Measurements from ENCODE around the gene SYCP3. TPM values are rescaled to one million over a fixed set of nuclear protein-coding genes. Genes with fewer than 3 reads are reported as not detected.

Gene SYCP3
- total and polyA plus RNA-seq, 2 donors from 2014 or later: 0.25 to 0.54 TPM

GRCh38 chr12:101780599-101780998, 41.3 kb upstream of the SYCP3 start:
- no peak for DNase-seq
- H3K4me1 ChIP-seq (ENCODE audit: control insufficient read depth in 2 of 3, insufficient read depth in 2 of 3, low read depth in 1 of 3, low read length in 3 of 3): no peaks in the 10 kb centered on the region
- H3K36me3 ChIP-seq (ENCODE audit: control insufficient read depth in 2 of 3, insufficient read depth in 3 of 3, low read length in 3 of 3): peaks cover 0 to 8% (median 0%) of the 10 kb centered on the region in 3 donors
- no peak overlapping the region for H3K4me3 ChIP-seq (ENCODE audit: low read length in 3 of 3)
- TF ChIP-seq, protein P1, sequence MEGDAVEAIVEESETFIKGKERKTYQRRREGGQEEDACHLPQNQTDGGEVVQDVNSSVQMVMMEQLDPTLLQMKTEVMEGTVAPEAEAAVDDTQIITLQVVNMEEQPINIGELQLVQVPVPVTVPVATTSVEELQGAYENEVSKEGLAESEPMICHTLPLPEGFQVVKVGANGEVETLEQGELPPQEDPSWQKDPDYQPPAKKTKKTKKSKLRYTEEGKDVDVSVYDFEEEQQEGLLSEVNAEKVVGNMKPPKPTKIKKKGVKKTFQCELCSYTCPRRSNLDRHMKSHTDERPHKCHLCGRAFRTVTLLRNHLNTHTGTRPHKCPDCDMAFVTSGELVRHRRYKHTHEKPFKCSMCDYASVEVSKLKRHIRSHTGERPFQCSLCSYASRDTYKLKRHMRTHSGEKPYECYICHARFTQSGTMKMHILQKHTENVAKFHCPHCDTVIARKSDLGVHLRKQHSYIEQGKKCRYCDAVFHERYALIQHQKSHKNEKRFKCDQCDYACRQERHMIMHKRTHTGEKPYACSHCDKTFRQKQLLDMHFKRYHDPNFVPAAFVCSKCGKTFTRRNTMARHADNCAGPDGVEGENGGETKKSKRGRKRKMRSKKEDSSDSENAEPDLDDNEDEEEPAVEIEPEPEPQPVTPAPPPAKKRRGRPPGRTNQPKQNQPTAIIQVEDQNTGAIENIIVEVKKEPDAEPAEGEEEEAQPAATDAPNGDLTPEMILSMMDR (IDR thresholded peaks at IDR 0.05; ENCODE audit: borderline replicate concordance, extremely low read depth, insufficient read depth): no peak
- no peaks in the 10 kb centered on the region for H3K9me3 ChIP-seq (ENCODE audit: control insufficient read depth in 2 of 3, insufficient read depth in 1 of 3, low read length in 3 of 3)
- no peak overlapping the region for H3K9ac ChIP-seq (ENCODE audit: low read length in 3 of 3)
- intact Hi-C loops (cut with DNase I): no loop called here
- FAIRE-seq: no peak
- no peak overlapping the region for H3K27ac ChIP-seq (ENCODE audit: low read depth in 2 of 2, low read length in 2 of 2)
- no peaks in the 10 kb centered on the region for H3K27me3 ChIP-seq (ENCODE audit: control insufficient read depth, insufficient read depth, low read length)

GRCh38 chr12:101779626-101780025, 40.4 kb upstream of the SYCP3 start:
- TF ChIP-seq, protein P1 (IDR thresholded peaks at IDR 0.05; ENCODE audit: borderline replicate concordance, extremely low read depth, insufficient read depth): no peak
- peaks cover 0 to 6% (median 0%) of the 10 kb centered on the region in 3 donors for H3K36me3 ChIP-seq (ENCODE audit: control insufficient read depth in 2 of 3, insufficient read depth in 3 of 3, low read length in 3 of 3)
- H3K27me3 ChIP-seq (ENCODE audit: control insufficient read depth, insufficient read depth, low read length): no peaks in the 10 kb centered on the region
- FAIRE-seq (no peak), DNase-seq (no peak)
- H3K27ac ChIP-seq (ENCODE audit: low read depth in 2 of 2, low read length in 2 of 2): no peak overlapping the region
- H3K9me3 ChIP-seq (ENCODE audit: control insufficient read depth in 2 of 3, insufficient read depth in 1 of 3, low read length in 3 of 3): no peaks in the 10 kb centered on the region
- H3K4me3 ChIP-seq (ENCODE audit: low read length in 3 of 3): no peak overlapping the region
- intact Hi-C loops (cut with DNase I): no loop called here
- no peak overlapping the region for H3K9ac ChIP-seq (ENCODE audit: low read length in 3 of 3)
- no peaks in the 10 kb centered on the region for H3K4me1 ChIP-seq (ENCODE audit: control insufficient read depth in 2 of 3, insufficient read depth in 2 of 3, low read depth in 1 of 3, low read length in 3 of 3)

DNA sequence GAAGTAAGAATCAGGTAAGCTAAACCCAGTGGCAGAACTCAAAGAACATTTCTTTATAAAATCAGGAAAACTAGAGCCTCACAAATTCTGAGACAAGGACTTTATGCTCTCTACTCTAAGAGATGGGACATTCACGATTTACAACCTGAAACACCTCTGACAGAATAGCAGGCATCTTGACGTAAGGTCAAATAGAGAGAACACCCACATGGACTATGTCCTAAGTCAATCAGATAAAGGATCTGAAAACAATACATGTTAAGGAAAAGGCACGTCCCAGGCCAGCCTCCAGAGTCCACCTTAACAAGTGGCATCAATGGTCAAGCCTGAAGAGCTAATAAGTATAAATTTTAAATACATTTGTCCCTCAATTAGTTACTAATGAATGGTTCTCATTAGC, 39.9 kb upstream of the SYCP3 start:
- Histone ChIP-seq H3K9me3 (ENCODE audit: control insufficient read depth in 2 of 3, insufficient read depth in 1 of 3, low read length in 3 of 3) (no peaks in the 10 kb centered on the region), H3K4me1 (ENCODE audit: control insufficient read depth in 2 of 3, insufficient read depth in 2 of 3, low read depth in 1 of 3, low read length in 3 of 3) (no peaks in the 10 kb centered on the region), H3K9ac (ENCODE audit: low read length in 3 of 3) (no peak overlapping the region), H3K27ac (ENCODE audit: low read depth in 2 of 2, low read length in 2 of 2) (no peak overlapping the region), H3K4me3 (ENCODE audit: low read length in 3 of 3) (no peak overlapping the region), H3K27me3 (ENCODE audit: control insufficient read depth, insufficient read depth, low read length) (no peaks in the 10 kb centered on the region), H3K36me3 (ENCODE audit: control insufficient read depth in 2 of 3, insufficient read depth in 3 of 3, low read length in 3 of 3) (peaks cover 0 to 6% (median 0%) of the 10 kb centered on the region in 3 donors)
- TF ChIP-seq, protein P1 (IDR thresholded peaks at IDR 0.05; ENCODE audit: borderline replicate concordance, extremely low read depth, insufficient read depth): no peak
- no peak for DNase-seq
- FAIRE-seq: no peak
- intact Hi-C loops (cut with DNase I): no loop called here

DNA sequence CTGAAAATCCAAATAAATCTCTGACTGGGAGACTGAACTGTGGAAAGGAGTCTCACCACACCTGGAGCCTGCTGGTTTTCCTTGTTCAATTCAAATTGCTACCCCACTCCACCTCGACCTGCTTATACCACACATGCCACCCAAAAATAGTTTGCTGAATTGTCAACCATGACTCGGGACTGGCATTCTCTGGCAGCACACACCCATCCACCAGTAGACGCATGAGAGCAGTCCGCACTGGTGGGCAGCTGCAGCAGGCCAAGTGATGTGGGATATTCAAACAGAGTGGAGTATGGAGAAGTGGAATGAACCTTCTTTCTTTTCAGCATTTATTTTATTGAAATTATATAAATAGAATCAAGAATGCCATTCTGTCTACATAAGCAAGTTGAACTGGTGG, 38.7 kb upstream of the SYCP3 start:
- Histone ChIP-seq H3K4me3 (ENCODE audit: low read length in 3 of 3) (no peak overlapping the region), H3K9me3 (ENCODE audit: control insufficient read depth in 2 of 3, insufficient read depth in 1 of 3, low read length in 3 of 3) (no peaks in the 10 kb centered on the region)

More for the DNA sequence above, 38.7 kb upstream of the SYCP3 start:
- FAIRE-seq: no peak
- Histone ChIP-seq H3K4me1 (ENCODE audit: control insufficient read depth in 2 of 3, insufficient read depth in 2 of 3, low read depth in 1 of 3, low read length in 3 of 3) (no peaks in the 10 kb centered on the region), H3K9ac (ENCODE audit: low read length in 3 of 3) (no peak overlapping the region), H3K27ac (ENCODE audit: low read depth in 2 of 2, low read length in 2 of 2) (no peak overlapping the region), H3K27me3 (ENCODE audit: control insufficient read depth, insufficient read depth, low read length) (no peaks in the 10 kb centered on the region), H3K36me3 (ENCODE audit: control insufficient read depth in 2 of 3, insufficient read depth in 3 of 3, low read length in 3 of 3) (peaks cover 0 to 6% (median 0%) of the 10 kb centered on the region in 3 donors)
- TF ChIP-seq, protein P1 (IDR thresholded peaks at IDR 0.05; ENCODE audit: borderline replicate concordance, extremely low read depth, insufficient read depth): no peak
- no peak for DNase-seq
- intact Hi-C loops (cut with DNase I): no loop called here

Data from kidney (tissue), 14 donors.